Amniotic stem cell (primary cell): ENCODE data around the gene PDGFA.

Experiments
- DNase-seq: peaks from one replicate; lab custom pipeline; 2025; lab: John Stamatoyannopoulos, UW

Gene PDGFA

GRCh38 chr7:536231-536630 lies 16.6 kb upstream of the PDGFA start:
- DNase-seq = no peak

GRCh38 chr7:534959-535358 lies 15.3 kb upstream of the PDGFA start:
- DNase-seq = no peak

GRCh38 chr7:534075-534474 lies 14.4 kb upstream of the PDGFA start:
- no peak for DNase-seq

GRCh38 chr7:533266-533665 lies 13.6 kb upstream of the PDGFA start:
- DNase-seq = no peak

GRCh38 chr7:532379-533143 lies 12.9 kb upstream of the PDGFA start:
- DNase-seq = no peak

GRCh38 chr7:531777-532176 lies 12.1 kb upstream of the PDGFA start:
- DNase-seq = no peak

- no peak for DNase-seq
Observed at GRCh38 chr7:528451-528850, 8.8 kb upstream of the PDGFA start.

GRCh38 chr7:527723-528122 lies 8.1 kb upstream of the PDGFA start:
- no peak for DNase-seq

GRCh38 chr7:526460-527034 lies 6.9 kb upstream of the PDGFA start:
- no peak for DNase-seq

GRCh38 chr7:525740-526139 lies 6.1 kb upstream of the PDGFA start:
- no peak for DNase-seq

GRCh38 chr7:524800-525199 lies 5.2 kb upstream of the PDGFA start:
- DNase-seq = no peak

GRCh38 chr7:523347-524336 lies 4.0 kb upstream of the PDGFA start:
- DNase-seq = no peak

GRCh38 chr7:522951-523314 lies 3.3 kb upstream of the PDGFA start:
- no peak for DNase-seq

- no peak for DNase-seq
Observed at GRCh38 chr7:522071-522950, 2.7 kb upstream of the PDGFA start.

GRCh38 chr7:521221-522070 lies 1.8 kb upstream of the PDGFA start:
- no peak for DNase-seq

GRCh38 chr7:520503-521161 lies 986 bp upstream of the PDGFA start:
- DNase-seq = no peak

- DNase-seq = peak; percentile 43
Observed at GRCh38 chr7:518630-519483, 789 bp downstream of the PDGFA start.

- DNase-seq = peak; percentile 62
Observed at GRCh38 chr7:517774-518629, 1.6 kb downstream of the PDGFA start.
